Neural progenitor cell (in vitro differentiated cells): Measurements from ENCODE around the gene GANC.

Experiments used
- CTCF ChIP-seq: fragments of 200-600 bp; sonication (generic); IDR thresholded peaks from 2 replicates; pipeline ENCODE4 v1.5.1; 2017; ENCODE audit warnings: antibody characterized with exemption, mild to moderate bottlenecking
- EZH2 ChIP-seq: fragments of 200-600 bp; sonication (generic); IDR thresholded peaks from 2 replicates; pipeline ENCODE4 v1.6.1; 2017; ENCODE audit warnings: antibody characterized with exemption, mild to moderate bottlenecking, moderate library complexity

- no peak for TF ChIP-seq CTCF
- no peak for TF ChIP-seq EZH2
Measured at GRCh38 chr15:42392309-42393024, 119.5 kb downstream of the GANC start.
